Measurements from ENCODE around the gene KCNQ1. TPM values are rescaled to one million over a fixed set of nuclear protein-coding genes. Genes with fewer than 3 reads are reported as not detected.
A peak's percentile ranks its signal among the peaks of the same experiment; 100 is the strongest.

KCNQ1 gene
- total and polyA plus RNA-seq, 2 of the 13 experiments (the other 11 are each of a cell fraction or from before 2014, with no cell fraction given), result 0.02 to 0.08 TPM

DNA sequence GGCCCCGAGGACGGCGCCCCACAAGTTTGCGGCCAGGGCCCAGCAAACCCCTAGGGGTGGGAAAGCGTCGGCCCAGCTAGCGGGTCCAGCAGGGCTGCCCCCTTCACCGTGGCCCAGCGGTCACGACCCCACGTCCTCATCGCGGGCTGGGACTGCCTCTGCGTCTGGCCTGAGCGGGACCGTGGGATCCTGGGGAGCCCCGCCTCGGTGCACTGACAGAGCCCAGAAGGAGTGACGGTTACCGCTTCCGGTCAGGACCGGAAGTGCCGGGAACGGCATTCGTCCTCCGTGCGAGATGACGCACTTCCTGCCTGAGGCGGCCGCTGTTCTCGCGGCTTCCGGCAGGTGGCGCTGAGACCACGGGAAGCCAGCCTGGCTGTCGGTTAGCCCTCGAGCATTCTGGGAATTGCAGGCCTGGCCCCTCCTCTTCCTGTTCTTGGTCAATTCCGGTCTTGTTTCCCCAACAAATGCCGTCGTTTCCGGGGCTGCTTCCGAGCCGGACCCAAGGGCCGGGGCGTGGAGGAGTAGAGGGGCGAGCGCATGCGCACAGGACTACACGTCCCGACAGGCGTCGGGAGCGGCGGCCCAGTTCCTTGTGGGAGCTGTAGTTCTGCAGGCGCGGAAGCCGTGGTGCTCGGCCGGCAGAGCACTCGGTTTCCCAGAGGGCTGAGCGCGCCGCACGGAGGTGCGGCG is 44.6 kb upstream of the KCNQ1 start, which contains the start of gene TSSC4 (continued):
- TF ChIP-seq, protein P1, sequence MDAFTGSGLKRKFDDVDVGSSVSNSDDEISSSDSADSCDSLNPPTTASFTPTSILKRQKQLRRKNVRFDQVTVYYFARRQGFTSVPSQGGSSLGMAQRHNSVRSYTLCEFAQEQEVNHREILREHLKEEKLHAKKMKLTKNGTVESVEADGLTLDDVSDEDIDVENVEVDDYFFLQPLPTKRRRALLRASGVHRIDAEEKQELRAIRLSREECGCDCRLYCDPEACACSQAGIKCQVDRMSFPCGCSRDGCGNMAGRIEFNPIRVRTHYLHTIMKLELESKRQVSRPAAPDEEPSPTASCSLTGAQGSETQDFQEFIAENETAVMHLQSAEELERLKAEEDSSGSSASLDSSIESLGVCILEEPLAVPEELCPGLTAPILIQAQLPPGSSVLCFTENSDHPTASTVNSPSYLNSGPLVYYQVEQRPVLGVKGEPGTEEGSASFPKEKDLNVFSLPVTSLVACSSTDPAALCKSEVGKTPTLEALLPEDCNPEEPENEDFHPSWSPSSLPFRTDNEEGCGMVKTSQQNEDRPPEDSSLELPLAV (CRISPR knock-in tag; conservative IDR thresholded peaks at IDR 0.05; ENCODE audit: low read depth), result no peak
- TF ChIP-seq PRMT3 (CRISPR knock-in tag; IDR thresholded peaks at IDR 0.05; ENCODE audit: borderline replicate concordance, low read depth), result no peak
- TF ChIP-seq NFIB (CRISPR knock-in tag; IDR thresholded peaks at IDR 0.05; ENCODE audit: borderline replicate concordance), result no peak
- TF ChIP-seq KAT8 (CRISPR knock-in tag; IDR thresholded peaks at IDR 0.05), result peak; percentile 99
- TF ChIP-seq SP5 (CRISPR knock-in tag; IDR thresholded peaks at IDR 0.05; ENCODE audit: borderline replicate concordance, low read depth), result peak; percentile 59
- peak; percentile 98 for TF ChIP-seq ELF1 (CRISPR knock-in tag; IDR thresholded peaks at IDR 0.05)
- TF ChIP-seq, protein P2, sequence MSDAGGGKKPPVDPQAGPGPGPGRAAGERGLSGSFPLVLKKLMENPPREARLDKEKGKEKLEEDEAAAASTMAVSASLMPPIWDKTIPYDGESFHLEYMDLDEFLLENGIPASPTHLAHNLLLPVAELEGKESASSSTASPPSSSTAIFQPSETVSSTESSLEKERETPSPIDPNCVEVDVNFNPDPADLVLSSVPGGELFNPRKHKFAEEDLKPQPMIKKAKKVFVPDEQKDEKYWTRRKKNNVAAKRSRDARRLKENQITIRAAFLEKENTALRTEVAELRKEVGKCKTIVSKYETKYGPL (CRISPR knock-in tag; IDR thresholded peaks at IDR 0.05), result no peak
- TF ChIP-seq CC2D1A (CRISPR knock-in tag; IDR thresholded peaks at IDR 0.05), result no peak
- TF ChIP-seq KLF9 (CRISPR knock-in tag; IDR thresholded peaks at IDR 0.05; ENCODE audit: low read depth), result no peak; the same call in none of the 2 replicates
- TF ChIP-seq MZF1 (CRISPR knock-in tag; IDR thresholded peaks at IDR 0.05; ENCODE audit: borderline replicate concordance), result no peak
- TF ChIP-seq ZNF704 (CRISPR knock-in tag; IDR thresholded peaks at IDR 0.05; ENCODE audit: borderline replicate concordance), result no peak; the same call in 1 of the 2 replicates
- TF ChIP-seq ZNF292 (CRISPR knock-in tag; IDR thresholded peaks at IDR 0.05; ENCODE audit: borderline replicate concordance, low read depth), result no peak
- peak; percentile 45; the same call in 1 of the 2 replicates for TF ChIP-seq ZNF124 (CRISPR knock-in tag; IDR thresholded peaks at IDR 0.05)
- TF ChIP-seq IRX3 (CRISPR knock-in tag; IDR thresholded peaks at IDR 0.05; ENCODE audit: borderline replicate concordance, low read depth), result peak; percentile 35; the same call in 1 of the 2 replicates
- TF ChIP-seq ZNF317 (CRISPR knock-in tag; IDR thresholded peaks at IDR 0.05), result peak; percentile 69
- peak; percentile 94 for TF ChIP-seq SRY (CRISPR knock-in tag; IDR thresholded peaks at IDR 0.05)
- TF ChIP-seq ZNF432 (CRISPR knock-in tag; IDR thresholded peaks at IDR 0.05; ENCODE audit: borderline replicate concordance), result no peak
- TF ChIP-seq ARHGAP35 (CRISPR knock-in tag; IDR thresholded peaks at IDR 0.05; ENCODE audit: borderline replicate concordance), result peak; percentile 88; the same call in 1 of the 2 replicates
- TF ChIP-seq MTA3 (CRISPR knock-in tag; IDR thresholded peaks at IDR 0.05), result no peak
- no peak for TF ChIP-seq MAFK (conservative IDR thresholded peaks at IDR 0.05 in 1 of 2, IDR thresholded peaks at IDR 0.05 in 1 of 2; ENCODE audit: low read length in 2 of 2)
- TF ChIP-seq ZBTB14 (CRISPR knock-in tag; IDR thresholded peaks at IDR 0.05), result no peak
- TF ChIP-seq ZBTB10 (CRISPR knock-in tag; IDR thresholded peaks at IDR 0.05; ENCODE audit: borderline replicate concordance), result 0 out of 2 replicates have a peak, but pooled peaks have one; percentile 50

Data from HepG2 (cell line).